ENCODE data around the gene ARHGAP9.

DNA sequence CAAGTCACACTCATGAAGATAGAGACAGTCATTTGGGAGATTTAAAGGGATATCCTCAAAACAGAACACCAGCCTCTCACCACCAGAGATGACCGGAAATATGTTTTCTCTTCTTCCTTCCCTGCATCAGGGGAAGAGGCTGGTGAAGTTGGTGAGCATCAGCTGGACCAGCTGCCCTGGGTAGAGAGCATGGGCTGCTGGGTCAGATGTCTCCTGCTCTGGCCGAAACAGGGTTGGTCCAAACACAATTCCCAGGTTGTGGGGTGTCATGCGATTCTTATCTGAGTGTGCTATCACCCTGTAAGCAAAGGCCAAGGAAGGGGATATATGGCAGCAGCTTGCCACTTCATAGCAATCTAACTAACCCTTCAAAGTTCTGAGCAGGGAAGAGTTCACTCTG, 7.3 kb downstream of the ARHGAP9 start:
- TF ChIP-seq, protein P1, sequence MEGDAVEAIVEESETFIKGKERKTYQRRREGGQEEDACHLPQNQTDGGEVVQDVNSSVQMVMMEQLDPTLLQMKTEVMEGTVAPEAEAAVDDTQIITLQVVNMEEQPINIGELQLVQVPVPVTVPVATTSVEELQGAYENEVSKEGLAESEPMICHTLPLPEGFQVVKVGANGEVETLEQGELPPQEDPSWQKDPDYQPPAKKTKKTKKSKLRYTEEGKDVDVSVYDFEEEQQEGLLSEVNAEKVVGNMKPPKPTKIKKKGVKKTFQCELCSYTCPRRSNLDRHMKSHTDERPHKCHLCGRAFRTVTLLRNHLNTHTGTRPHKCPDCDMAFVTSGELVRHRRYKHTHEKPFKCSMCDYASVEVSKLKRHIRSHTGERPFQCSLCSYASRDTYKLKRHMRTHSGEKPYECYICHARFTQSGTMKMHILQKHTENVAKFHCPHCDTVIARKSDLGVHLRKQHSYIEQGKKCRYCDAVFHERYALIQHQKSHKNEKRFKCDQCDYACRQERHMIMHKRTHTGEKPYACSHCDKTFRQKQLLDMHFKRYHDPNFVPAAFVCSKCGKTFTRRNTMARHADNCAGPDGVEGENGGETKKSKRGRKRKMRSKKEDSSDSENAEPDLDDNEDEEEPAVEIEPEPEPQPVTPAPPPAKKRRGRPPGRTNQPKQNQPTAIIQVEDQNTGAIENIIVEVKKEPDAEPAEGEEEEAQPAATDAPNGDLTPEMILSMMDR (IDR thresholded peaks at IDR 0.05; ENCODE audit: insufficient read depth, low read length, poor library complexity, severe bottlenecking): no peak
- no peak for TF ChIP-seq EZH2phosphoT487 (conservative IDR thresholded peaks at IDR 0.05; ENCODE audit: low read length)

All from SU-DHL-6 (cell line).